Subcutaneous adipose tissue (tissue), 4 donors: ENCODE data around the gene TRIM13. TPM values are rescaled to one million over a fixed set of nuclear protein-coding genes. Genes with fewer than 3 reads are reported as not detected.

Experiments used
- total RNA-seq, 4 donors: library from RNA; depleted of rRNA; stranded (reverse); fragments of >200 nt; gene quantifications; one replicate each; pipeline ENCODE4 v1.1.0, GENCODE V29; 2016
- TF ChIP-seq, protein P1 (sequence below): fragments of 450-650 bp; IDR thresholded peaks from one replicate; pipeline ENCODE4 v1.5.1; 2016; ENCODE audit warnings: low read depth, mild to moderate bottlenecking, control low read depth, antibody characterized with exemption, moderate library complexity

TRIM13 gene
- total RNA-seq, 4 donors from 2014 or later = 11.5 to 18.1 (median 16.1) TPM

DNA sequence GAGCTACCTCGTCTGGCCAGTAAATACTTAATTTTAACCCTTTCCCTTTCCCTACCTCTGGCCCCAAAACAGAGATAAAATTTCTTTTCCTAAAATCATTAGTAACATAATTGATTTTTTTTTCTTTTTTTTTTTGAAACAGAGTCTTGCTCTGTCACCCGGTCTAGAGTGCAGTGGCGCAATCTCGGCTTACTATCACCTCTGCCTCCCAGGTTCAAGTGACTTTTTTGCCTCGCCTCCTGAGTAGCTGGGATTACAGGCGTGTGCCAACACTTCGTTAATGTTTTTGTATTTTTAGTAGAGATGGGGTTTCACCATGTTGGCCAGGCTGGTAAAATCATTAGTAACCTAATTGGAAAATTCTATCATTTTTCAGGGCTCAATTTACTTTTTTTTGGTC lies 10.4 kb upstream of the TRIM13 start:
- TF ChIP-seq, protein P1, sequence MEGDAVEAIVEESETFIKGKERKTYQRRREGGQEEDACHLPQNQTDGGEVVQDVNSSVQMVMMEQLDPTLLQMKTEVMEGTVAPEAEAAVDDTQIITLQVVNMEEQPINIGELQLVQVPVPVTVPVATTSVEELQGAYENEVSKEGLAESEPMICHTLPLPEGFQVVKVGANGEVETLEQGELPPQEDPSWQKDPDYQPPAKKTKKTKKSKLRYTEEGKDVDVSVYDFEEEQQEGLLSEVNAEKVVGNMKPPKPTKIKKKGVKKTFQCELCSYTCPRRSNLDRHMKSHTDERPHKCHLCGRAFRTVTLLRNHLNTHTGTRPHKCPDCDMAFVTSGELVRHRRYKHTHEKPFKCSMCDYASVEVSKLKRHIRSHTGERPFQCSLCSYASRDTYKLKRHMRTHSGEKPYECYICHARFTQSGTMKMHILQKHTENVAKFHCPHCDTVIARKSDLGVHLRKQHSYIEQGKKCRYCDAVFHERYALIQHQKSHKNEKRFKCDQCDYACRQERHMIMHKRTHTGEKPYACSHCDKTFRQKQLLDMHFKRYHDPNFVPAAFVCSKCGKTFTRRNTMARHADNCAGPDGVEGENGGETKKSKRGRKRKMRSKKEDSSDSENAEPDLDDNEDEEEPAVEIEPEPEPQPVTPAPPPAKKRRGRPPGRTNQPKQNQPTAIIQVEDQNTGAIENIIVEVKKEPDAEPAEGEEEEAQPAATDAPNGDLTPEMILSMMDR = no peak

DNA sequence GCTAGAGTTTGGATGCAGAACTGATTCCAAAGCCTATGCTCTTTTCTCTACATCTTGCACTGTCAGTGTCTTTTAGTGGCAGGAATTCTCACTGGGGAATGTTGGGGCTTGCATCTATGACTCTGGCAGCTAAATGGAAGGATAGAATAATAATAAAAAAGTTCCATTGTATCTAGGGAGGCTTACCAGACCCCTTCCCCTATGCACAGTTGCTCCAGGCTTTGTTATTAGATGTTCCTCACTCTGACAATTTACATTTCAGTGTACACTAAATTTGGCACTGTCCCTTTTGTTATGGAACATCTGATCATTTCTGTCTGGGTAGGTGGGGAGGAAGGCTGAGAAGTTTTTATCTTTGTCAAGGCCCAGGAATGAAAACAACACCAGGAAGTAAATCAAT lies 3.7 kb upstream of the TRIM13 start:
- TF ChIP-seq, protein P1 = no peak

DNA sequence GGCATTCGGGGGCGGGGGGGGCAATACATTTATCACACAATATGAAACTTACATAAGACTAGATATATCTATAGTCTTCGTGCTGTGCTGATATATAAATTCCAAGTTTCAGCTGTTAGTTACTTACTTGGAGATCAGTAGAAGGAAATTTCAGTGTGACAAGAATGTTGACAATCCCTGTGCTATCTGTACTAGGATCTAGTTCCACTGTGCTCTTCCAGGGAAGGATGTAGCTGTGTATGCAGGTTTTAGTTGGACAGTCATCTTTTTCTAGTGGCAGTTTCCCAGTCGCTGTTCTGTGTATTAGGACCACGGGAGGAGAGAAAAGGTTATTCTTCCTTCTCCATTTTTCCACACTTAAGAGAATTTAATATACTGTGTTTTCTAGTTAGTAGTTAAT lies 3.2 kb upstream of the TRIM13 start:
- TF ChIP-seq, protein P1 = no peak

DNA sequence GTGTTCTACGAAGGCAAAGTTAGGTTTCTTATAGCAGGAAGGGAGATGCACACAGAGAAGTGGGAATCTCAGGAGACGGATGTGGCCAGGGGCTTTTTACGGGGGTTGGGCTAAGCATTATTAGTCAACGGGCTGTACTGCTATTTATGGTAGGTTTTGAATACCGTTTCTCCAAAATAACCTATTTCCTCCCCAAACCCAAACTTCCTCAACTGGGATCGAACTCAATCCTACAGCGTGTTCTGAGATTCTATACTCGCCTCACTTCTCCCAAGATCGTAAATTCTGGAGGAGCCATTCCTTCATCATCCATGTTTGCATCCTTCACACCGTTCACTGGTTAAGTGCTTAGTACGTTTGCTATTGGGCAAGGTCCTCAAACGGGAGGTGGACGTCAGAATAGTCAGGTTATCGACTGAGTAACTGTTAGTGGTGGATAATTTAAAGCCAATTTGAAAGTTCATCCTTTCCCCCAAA lies 1.2 kb upstream of the TRIM13 start:
- TF ChIP-seq, protein P1 = no peak

DNA sequence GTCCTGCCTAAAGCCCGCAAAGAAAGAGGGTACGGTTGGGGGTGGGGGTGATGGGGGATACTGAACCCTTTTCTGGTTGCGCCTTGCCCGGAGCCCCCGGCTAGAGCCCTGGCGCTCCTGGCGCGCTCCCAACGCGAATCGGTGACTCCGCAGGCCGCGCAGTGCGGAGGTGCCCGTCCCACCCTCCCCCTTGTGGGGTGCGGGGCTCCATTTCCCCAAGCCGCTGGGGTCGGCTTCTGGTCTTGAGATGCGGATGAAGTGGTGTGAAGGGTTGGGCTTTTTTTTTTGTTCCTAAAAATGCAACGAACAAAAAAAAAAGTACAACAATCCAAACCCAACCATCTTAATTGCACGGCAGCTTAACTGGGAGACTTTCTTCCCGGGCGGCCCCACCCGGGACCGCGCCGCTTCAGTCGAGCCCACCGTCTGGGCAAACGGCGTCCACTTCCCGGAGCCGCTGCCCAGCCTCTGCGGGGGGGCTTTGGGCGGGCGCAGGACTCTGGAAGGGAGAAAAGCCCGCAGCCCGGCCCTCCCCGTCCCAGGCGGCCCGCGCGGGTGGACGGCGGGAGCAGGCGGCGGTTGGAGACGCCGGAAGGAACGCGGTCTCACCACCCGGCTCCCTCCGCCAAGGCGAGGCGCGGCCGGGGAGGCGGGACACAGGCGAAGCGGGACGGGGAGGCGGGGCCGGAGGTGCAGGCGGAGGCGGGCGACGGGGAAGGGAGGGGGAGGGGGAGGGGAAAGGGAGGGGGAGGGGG lies 504 bp upstream of the TRIM13 start:
- TF ChIP-seq, protein P1 = no peak

DNA sequence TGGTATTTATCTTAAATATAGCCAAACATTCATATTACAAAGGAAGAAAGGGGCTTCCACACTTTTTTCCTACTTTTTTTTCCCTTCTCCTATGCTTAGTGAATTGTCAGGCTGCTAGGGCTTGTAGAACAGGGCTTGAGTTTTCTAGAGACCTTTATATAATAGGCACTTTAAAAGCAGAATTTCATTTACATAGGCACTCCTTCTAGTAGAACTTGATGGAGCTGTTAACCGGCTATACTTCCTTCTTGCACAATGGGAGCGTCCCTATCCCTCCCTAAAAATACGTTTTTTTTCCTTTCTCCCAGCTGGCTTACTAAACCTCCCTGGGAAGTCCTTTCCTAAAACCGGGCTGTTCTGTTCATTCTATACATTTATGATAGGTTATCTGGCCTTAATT lies 1.1 kb downstream of the TRIM13 start:
- TF ChIP-seq, protein P1 = no peak

DNA sequence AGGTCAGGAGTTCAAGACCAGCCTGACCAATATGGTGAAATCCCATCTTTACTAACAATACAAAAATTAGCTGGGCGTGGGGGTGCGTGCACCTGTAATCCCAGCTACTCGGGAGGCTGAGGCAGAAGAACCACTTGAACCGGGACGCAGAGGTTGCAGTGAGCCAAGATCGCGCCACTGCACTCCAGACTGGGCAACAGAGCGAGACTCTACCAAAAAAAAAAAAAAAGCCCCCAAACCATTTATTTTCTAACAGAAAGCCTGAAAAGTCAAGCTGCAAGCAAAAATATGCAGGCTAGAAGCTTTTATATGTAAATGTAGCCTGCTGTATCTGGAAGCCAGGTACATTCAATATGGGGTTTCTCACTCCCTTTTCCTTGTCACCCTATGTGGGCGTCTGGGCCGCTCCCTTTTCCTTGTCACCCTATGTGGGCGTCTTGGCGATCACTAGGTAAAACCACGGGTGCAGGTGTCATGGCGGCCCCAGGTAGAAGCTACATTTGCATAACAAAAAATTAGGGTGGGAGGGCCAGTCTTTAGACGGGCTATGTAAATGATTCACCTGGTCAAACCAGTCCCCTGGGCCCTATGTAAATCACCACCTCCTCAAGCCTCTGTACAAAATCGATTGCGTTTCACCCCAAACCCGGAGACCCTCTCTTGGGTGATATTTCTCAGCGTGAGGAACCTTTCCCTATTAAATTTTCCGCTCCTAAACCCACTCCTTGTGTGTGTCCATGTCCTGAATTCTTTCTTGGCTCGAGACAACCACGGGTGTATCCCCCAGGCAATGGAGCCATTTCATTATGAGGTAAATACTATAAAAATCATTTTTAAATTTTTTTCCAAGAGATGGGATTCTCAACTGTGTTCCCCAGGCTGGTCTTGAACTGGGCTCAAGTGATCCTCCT lies 2.1 kb downstream of the TRIM13 start:
- TF ChIP-seq, protein P1 = no peak
